HG02642 (cell line): ENCODE results near the gene PPIL6.
"Not testable (repeated sequence)": the region's sequence is repeated elsewhere in the genome, so short reads cannot be mapped to it uniquely, and the experiment has no call there.

ENCODE experiments used
- ATAC-seq: cut with Tn5 transposase; IDR thresholded peaks from one replicate; pipeline ENCODE4 v1.9.1; 2021; ENCODE audit warnings: mild to moderate bottlenecking; ENCODE audit not compliant: unreplicated experiment, poor library complexity

PPIL6 gene

GRCh38 chr6:109467696-109468095 lies 27.3 kb upstream of the PPIL6 start:
- no peak for ATAC-seq

- ATAC-seq: no peak
These were observed 25.9 kb upstream of the PPIL6 start for GRCh38 chr6:109466212-109466923.

GRCh38 chr6:109465772-109466171 lies 25.3 kb upstream of the PPIL6 start:
- ATAC-seq: no peak

- no peak for ATAC-seq
These were observed 21.5 kb upstream of the PPIL6 start for GRCh38 chr6:109461733-109462526.

GRCh38 chr6:109461205-109461604 lies 20.8 kb upstream of the PPIL6 start:
- ATAC-seq: not testable (repeated sequence)

- no peak for ATAC-seq
These were observed 19.9 kb upstream of the PPIL6 start for GRCh38 chr6:109460161-109460829.

GRCh38 chr6:109458774-109459531 lies 18.5 kb upstream of the PPIL6 start:
- no peak for ATAC-seq

- ATAC-seq: no peak
These were observed 17.2 kb upstream of the PPIL6 start for GRCh38 chr6:109457562-109457996.

GRCh38 chr6:109456710-109457561 lies 16.5 kb upstream of the PPIL6 start:
- no peak for ATAC-seq

- ATAC-seq: no peak
These were observed 15.7 kb upstream of the PPIL6 start for GRCh38 chr6:109456111-109456583.

GRCh38 chr6:109455437-109456110 lies 15.1 kb upstream of the PPIL6 start, which contains the start of gene MICAL1:
Gene MICAL1, minus strand, starts transcription at chr6:109455772. Its CDS starts 1,576 bp downstream, at chr6:109454196.
- ATAC-seq: peak; percentile 62

GRCh38 chr6:109454496-109455436 lies 14.3 kb upstream of the PPIL6 start:
- peak; percentile 36 for ATAC-seq

GRCh38 chr6:109453594-109454495 lies 13.4 kb upstream of the PPIL6 start:
- no peak for ATAC-seq

- ATAC-seq: no peak
These were observed 12.7 kb upstream of the PPIL6 start for GRCh38 chr6:109453156-109453555.

GRCh38 chr6:109452181-109452580 lies 11.8 kb upstream of the PPIL6 start:
- no peak for ATAC-seq

- no peak for ATAC-seq
These were observed 10.9 kb upstream of the PPIL6 start for GRCh38 chr6:109451376-109451775.

GRCh38 chr6:109450801-109451200 lies 10.4 kb upstream of the PPIL6 start:
- ATAC-seq: no peak
